ENCODE measurements around the gene C18orf63. TPM values are rescaled to one million over a fixed set of nuclear protein-coding genes. Genes with fewer than 3 reads are reported as not detected.

The C18orf63 gene
- total and polyA plus RNA-seq, 4 donors, result not detected

DNA sequence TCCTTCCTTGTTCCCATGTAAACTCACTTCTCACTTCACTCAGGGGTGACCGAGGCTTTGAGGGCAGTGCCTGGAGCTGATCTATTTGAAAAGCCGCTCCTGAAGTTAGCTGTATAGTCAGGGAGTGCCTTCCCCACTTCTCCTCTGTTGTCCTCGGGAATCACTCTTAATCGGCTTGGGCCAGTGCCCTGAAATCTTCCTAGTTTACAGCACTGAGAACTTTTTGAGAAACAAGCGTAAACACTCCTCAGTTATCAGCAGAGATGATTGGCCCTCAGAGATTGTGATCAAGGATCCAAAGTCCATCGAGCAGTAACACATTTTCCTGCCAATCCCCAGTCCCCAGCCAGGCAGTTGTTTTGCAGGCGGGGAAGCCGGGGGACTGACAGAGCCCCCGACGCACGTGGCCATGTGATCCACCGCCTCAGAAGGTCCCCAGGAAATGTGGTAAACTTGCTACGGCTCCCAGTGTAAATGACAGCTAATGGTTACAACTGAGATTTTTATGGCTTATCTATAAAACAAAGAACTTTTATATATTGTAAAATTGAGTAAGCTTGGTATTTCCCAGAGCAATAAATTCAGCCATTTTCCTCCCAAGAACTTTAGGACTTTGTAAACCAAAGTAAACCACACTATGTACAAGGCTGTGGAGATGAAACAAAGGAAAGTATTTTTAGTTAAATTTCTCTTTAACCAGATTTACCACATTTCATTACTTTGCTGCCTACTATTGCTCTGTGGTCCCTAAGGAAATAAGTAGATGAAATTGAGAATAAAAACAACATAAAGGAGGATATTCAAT, 53.5 kb downstream of the C18orf63 start:
- Histone ChIP-seq H3K4me1 (ENCODE audit: control insufficient read depth in 4 of 4, insufficient read depth in 4 of 4, low read length in 3 of 4) (peaks cover 0 to 12% (median 7%) of the 10 kb centered on the region in 4 donors), H3K9me3 (ENCODE audit: control insufficient read depth in 4 of 4, low read length in 3 of 4) (no peaks in the 10 kb centered on the region), H3K9ac (ENCODE audit: low read depth in 1 of 2, low read length in 2 of 2) (peak overlapping the region; percentile 4 to 77), H3K4me3 (ENCODE audit: low read depth in 1 of 3, low read length in 3 of 3) (peak overlapping the region; percentile 26 to 28 (median 28)), H3K27ac (ENCODE audit: low read depth in 1 of 2, low read length in 2 of 2) (peak overlapping the region; percentile 69 to 82), H3K27me3 (ENCODE audit: control insufficient read depth in 4 of 4, insufficient read depth in 4 of 4, low read length in 3 of 4) (no peaks in the 10 kb centered on the region), H3K36me3 (ENCODE audit: control insufficient read depth in 4 of 4, insufficient read depth in 3 of 4, low read depth in 1 of 4, low read length in 3 of 4) (no peaks in the 10 kb centered on the region)
- TF ChIP-seq, protein P1, sequence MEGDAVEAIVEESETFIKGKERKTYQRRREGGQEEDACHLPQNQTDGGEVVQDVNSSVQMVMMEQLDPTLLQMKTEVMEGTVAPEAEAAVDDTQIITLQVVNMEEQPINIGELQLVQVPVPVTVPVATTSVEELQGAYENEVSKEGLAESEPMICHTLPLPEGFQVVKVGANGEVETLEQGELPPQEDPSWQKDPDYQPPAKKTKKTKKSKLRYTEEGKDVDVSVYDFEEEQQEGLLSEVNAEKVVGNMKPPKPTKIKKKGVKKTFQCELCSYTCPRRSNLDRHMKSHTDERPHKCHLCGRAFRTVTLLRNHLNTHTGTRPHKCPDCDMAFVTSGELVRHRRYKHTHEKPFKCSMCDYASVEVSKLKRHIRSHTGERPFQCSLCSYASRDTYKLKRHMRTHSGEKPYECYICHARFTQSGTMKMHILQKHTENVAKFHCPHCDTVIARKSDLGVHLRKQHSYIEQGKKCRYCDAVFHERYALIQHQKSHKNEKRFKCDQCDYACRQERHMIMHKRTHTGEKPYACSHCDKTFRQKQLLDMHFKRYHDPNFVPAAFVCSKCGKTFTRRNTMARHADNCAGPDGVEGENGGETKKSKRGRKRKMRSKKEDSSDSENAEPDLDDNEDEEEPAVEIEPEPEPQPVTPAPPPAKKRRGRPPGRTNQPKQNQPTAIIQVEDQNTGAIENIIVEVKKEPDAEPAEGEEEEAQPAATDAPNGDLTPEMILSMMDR (IDR thresholded peaks at IDR 0.05; ENCODE audit: low read depth, low read length, missing input control), result no peak
- TF ChIP-seq RAD21 (IDR thresholded peaks at IDR 0.05) (peak; percentile 20 to 42), EGR1 (IDR thresholded peaks at IDR 0.05; ENCODE audit: low read depth in 2 of 2) (peak in 1 of 2 donors; percentile 15), JUND (IDR thresholded peaks at IDR 0.05) (peak; percentile 56 to 76), FOXA1 (IDR thresholded peaks at IDR 0.05) (peak; percentile 27), NR2F2 (IDR thresholded peaks at IDR 0.05) (no peak), HNF4A (conservative IDR thresholded peaks at IDR 0.05) (peak; percentile 95 to 97), GABPA (IDR thresholded peaks at IDR 0.05 in 1 of 2, conservative IDR thresholded peaks at IDR 0.05 in 1 of 2) (peak in 1 of 2 donors; percentile 24), YY1 (IDR thresholded peaks at IDR 0.05) (peak; percentile 36), SP1 (IDR thresholded peaks at IDR 0.05) (peak; percentile 92), RXRA (IDR thresholded peaks at IDR 0.05) (peak; percentile 79 to 82), HNF4G (IDR thresholded peaks at IDR 0.05) (peak; percentile 93), TAF1 (conservative IDR thresholded peaks at IDR 0.05) (peak; percentile 74), FOXA2 (IDR thresholded peaks at IDR 0.05) (peak; percentile 24)
- TF ChIP-seq, protein P2, sequence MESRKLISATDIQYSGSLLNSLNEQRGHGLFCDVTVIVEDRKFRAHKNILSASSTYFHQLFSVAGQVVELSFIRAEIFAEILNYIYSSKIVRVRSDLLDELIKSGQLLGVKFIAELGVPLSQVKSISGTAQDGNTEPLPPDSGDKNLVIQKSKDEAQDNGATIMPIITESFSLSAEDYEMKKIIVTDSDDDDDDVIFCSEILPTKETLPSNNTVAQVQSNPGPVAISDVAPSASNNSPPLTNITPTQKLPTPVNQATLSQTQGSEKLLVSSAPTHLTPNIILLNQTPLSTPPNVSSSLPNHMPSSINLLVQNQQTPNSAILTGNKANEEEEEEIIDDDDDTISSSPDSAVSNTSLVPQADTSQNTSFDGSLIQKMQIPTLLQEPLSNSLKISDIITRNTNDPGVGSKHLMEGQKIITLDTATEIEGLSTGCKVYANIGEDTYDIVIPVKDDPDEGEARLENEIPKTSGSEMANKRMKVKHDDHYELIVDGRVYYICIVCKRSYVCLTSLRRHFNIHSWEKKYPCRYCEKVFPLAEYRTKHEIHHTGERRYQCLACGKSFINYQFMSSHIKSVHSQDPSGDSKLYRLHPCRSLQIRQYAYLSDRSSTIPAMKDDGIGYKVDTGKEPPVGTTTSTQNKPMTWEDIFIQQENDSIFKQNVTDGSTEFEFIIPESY (IDR thresholded peaks at IDR 0.05), result no peak
- TF ChIP-seq, protein P3, sequence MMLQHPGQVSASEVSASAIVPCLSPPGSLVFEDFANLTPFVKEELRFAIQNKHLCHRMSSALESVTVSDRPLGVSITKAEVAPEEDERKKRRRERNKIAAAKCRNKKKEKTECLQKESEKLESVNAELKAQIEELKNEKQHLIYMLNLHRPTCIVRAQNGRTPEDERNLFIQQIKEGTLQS (IDR thresholded peaks at IDR 0.05), result peak; percentile 25
- TF ChIP-seq, protein P4, sequence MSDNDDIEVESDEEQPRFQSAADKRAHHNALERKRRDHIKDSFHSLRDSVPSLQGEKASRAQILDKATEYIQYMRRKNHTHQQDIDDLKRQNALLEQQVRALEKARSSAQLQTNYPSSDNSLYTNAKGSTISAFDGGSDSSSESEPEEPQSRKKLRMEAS (IDR thresholded peaks at IDR 0.05), result peak; percentile 65
- TF ChIP-seq, protein P5, sequence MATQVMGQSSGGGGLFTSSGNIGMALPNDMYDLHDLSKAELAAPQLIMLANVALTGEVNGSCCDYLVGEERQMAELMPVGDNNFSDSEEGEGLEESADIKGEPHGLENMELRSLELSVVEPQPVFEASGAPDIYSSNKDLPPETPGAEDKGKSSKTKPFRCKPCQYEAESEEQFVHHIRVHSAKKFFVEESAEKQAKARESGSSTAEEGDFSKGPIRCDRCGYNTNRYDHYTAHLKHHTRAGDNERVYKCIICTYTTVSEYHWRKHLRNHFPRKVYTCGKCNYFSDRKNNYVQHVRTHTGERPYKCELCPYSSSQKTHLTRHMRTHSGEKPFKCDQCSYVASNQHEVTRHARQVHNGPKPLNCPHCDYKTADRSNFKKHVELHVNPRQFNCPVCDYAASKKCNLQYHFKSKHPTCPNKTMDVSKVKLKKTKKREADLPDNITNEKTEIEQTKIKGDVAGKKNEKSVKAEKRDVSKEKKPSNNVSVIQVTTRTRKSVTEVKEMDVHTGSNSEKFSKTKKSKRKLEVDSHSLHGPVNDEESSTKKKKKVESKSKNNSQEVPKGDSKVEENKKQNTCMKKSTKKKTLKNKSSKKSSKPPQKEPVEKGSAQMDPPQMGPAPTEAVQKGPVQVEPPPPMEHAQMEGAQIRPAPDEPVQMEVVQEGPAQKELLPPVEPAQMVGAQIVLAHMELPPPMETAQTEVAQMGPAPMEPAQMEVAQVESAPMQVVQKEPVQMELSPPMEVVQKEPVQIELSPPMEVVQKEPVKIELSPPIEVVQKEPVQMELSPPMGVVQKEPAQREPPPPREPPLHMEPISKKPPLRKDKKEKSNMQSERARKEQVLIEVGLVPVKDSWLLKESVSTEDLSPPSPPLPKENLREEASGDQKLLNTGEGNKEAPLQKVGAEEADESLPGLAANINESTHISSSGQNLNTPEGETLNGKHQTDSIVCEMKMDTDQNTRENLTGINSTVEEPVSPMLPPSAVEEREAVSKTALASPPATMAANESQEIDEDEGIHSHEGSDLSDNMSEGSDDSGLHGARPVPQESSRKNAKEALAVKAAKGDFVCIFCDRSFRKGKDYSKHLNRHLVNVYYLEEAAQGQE (IDR thresholded peaks at IDR 0.05), result peak; percentile 55
- WGBS, result 15% methylated on average over 13 of the region's 13 CpGs
- no peak for DNase-seq (ENCODE audit: low spot score)

Data from liver (tissue), 9 donors.